Measurements from ENCODE around the gene CCT6A. TPM values are rescaled to one million over a fixed set of nuclear protein-coding genes. Genes with fewer than 3 reads are reported as not detected.

CCT6A gene
- total RNA-seq, 1 experiment from 2014 or later = 257 TPM

- CTCF ChIA-PET = interaction anchor here (4.4 kb wide), 1 partner anchor 70 kb away, joined by 20 read pairs; no protein-coding TSS in a partner anchor
- ATAC-seq (no peak), DNase-seq (ENCODE audit: low read depth, low spot score) (no peak)
- RAD21 ChIA-PET (ENCODE audit: low non-redundant PET in 1 of 2, low total read pairs in 2 of 2, uncharacterized antibody in 2 of 2, unreplicated experiment in 2 of 2) = no interaction called here
- no peak overlapping the region for H3K27ac ChIP-seq (ENCODE audit: low read depth, low read length)
- no peaks in the 10 kb centered on the region for H3K9me3 ChIP-seq (ENCODE audit: control insufficient read depth in 1 of 2, insufficient read depth in 1 of 2, low read depth in 1 of 2, low read length in 2 of 2)
- H3K36me3 ChIP-seq (ENCODE audit: control insufficient read depth in 1 of 2, insufficient read depth in 2 of 2, low read length in 2 of 2) = no peaks in the 10 kb centered on the region; a peak in 1 of 4 replicates
- intact Hi-C loops (cut with micrococcal nuclease) = loop anchor here (5.0 to 10.0 kb wide), 2 partner anchors 89 to 359 kb away; partner anchors contain the start of gene PHKG1
- no peak overlapping the region for H3K4me3 ChIP-seq (replicated peaks in 1 of 2; ENCODE audit: low read depth in 1 of 2, low read length in 2 of 2)
- no peak overlapping the region for H2AFZ ChIP-seq (ENCODE audit: low read depth, low read length, poor library complexity, severe bottlenecking)
- no peak overlapping the region for H3K4me2 ChIP-seq (ENCODE audit: low read length)
- H3K79me2 ChIP-seq (ENCODE audit: insufficient read depth, low read length) = no peaks in the 10 kb centered on the region
- no peaks in the 10 kb centered on the region for H3K9me2 ChIP-seq (ENCODE audit: insufficient read depth)
- H4K20me1 ChIP-seq (ENCODE audit: insufficient read depth) = no peaks in the 10 kb centered on the region
- POLR2A ChIA-PET = no interaction called here
- H3K4me1 ChIP-seq (ENCODE audit: control insufficient read depth in 1 of 2, insufficient read depth in 2 of 2, low read length in 2 of 2) = no peaks in the 10 kb centered on the region
- no peaks in the 10 kb centered on the region for H3K27me3 ChIP-seq (ENCODE audit: insufficient read depth, low read length)
- TF ChIP-seq TCF7L2 (IDR thresholded peaks at IDR 0.05; ENCODE audit: borderline replicate concordance, extremely low read depth, insufficient read depth, insufficient read length) = no peak
- TF ChIP-seq ELF1 (IDR thresholded peaks at IDR 0.05; ENCODE audit: borderline replicate concordance, low read depth) = no peak
- no peak for TF ChIP-seq POLR2AphosphoS5 (IDR thresholded peaks at IDR 0.05; ENCODE audit: low read depth, low read length)
- no peak for TF ChIP-seq SRF (IDR thresholded peaks at IDR 0.05; ENCODE audit: low read depth)
- TF ChIP-seq EGR1 (IDR thresholded peaks at IDR 0.05; ENCODE audit: low read depth) = no peak
- TF ChIP-seq JUND (IDR thresholded peaks at IDR 0.05) = no peak
- TF ChIP-seq, protein P1, sequence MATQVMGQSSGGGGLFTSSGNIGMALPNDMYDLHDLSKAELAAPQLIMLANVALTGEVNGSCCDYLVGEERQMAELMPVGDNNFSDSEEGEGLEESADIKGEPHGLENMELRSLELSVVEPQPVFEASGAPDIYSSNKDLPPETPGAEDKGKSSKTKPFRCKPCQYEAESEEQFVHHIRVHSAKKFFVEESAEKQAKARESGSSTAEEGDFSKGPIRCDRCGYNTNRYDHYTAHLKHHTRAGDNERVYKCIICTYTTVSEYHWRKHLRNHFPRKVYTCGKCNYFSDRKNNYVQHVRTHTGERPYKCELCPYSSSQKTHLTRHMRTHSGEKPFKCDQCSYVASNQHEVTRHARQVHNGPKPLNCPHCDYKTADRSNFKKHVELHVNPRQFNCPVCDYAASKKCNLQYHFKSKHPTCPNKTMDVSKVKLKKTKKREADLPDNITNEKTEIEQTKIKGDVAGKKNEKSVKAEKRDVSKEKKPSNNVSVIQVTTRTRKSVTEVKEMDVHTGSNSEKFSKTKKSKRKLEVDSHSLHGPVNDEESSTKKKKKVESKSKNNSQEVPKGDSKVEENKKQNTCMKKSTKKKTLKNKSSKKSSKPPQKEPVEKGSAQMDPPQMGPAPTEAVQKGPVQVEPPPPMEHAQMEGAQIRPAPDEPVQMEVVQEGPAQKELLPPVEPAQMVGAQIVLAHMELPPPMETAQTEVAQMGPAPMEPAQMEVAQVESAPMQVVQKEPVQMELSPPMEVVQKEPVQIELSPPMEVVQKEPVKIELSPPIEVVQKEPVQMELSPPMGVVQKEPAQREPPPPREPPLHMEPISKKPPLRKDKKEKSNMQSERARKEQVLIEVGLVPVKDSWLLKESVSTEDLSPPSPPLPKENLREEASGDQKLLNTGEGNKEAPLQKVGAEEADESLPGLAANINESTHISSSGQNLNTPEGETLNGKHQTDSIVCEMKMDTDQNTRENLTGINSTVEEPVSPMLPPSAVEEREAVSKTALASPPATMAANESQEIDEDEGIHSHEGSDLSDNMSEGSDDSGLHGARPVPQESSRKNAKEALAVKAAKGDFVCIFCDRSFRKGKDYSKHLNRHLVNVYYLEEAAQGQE (IDR thresholded peaks at IDR 0.05; ENCODE audit: low read depth) = no peak
- TF ChIP-seq FOSL1 (IDR thresholded peaks at IDR 0.05; ENCODE audit: low read depth) = no peak
- no peak for TF ChIP-seq CEBPB (IDR thresholded peaks at IDR 0.05; ENCODE audit: low read depth)
- TF ChIP-seq RAD21 (IDR thresholded peaks at IDR 0.05; ENCODE audit: low read depth) = no peak
- TF ChIP-seq ZFX (IDR thresholded peaks at IDR 0.05) = no peak
- no TSS peak for BruUV-seq (replicated peaks)
- no peak overlapping the region for H3K9ac ChIP-seq (ENCODE audit: low read length)
Observed at GRCh38 chr7:56003749-56004148, 47.8 kb upstream of the CCT6A start.

Measured in HCT116 (cell line).